ENCODE measurements around the gene KRT6C.
"Not testable (repeated sequence)": the region's sequence is repeated elsewhere in the genome, so short reads cannot be mapped to it uniquely, and the experiment has no call there.

The KRT6C gene

GRCh38 chr12:52455821-52456220 is 17.8 kb downstream of the KRT6C start:
- DNase-seq (ENCODE audit: low spot score), result no peak

- no peak for DNase-seq (ENCODE audit: low spot score)
These were observed 19.0 kb downstream of the KRT6C start for GRCh38 chr12:52454411-52455201.

GRCh38 chr12:52452101-52452500 is 21.5 kb downstream of the KRT6C start, which contains the start of gene KRT6B:
Gene KRT6B (minus strand): TSS chr12:52452146. CDS start chr12:52452078, 68 bp downstream.
- no peak for DNase-seq (ENCODE audit: low spot score)

GRCh38 chr12:52448228-52448627 is 25.4 kb downstream of the KRT6C start:
- no peak for DNase-seq (ENCODE audit: low spot score)

GRCh38 chr12:52447196-52447595 is 26.4 kb downstream of the KRT6C start:
- not testable (repeated sequence) for DNase-seq (ENCODE audit: low spot score)

- no peak for DNase-seq (ENCODE audit: low spot score)
These were observed 27.1 kb downstream of the KRT6C start for GRCh38 chr12:52446367-52447045.

GRCh38 chr12:52445876-52446275 is 27.7 kb downstream of the KRT6C start:
- DNase-seq (ENCODE audit: low spot score), result no peak

- DNase-seq (ENCODE audit: low spot score), result no peak
These were observed 28.7 kb downstream of the KRT6C start for GRCh38 chr12:52444647-52445595.

- DNase-seq (ENCODE audit: low spot score), result no peak
These were observed 29.6 kb downstream of the KRT6C start for GRCh38 chr12:52443966-52444365.

- DNase-seq (ENCODE audit: low spot score), result no peak
These were observed 31.0 kb downstream of the KRT6C start for GRCh38 chr12:52442600-52443061.

GRCh38 chr12:52441320-52441911 is 32.2 kb downstream of the KRT6C start:
- DNase-seq (ENCODE audit: low spot score), result no peak

- no peak for DNase-seq (ENCODE audit: low spot score)
These were observed 32.7 kb downstream of the KRT6C start for GRCh38 chr12:52440821-52441319.

GRCh38 chr12:52439845-52440244 is 33.8 kb downstream of the KRT6C start:
- DNase-seq (ENCODE audit: low spot score), result no peak

GRCh38 chr12:52439420-52439819 is 34.2 kb downstream of the KRT6C start:
- DNase-seq (ENCODE audit: low spot score), result no peak

- DNase-seq (ENCODE audit: low spot score), result no peak
These were observed 35.0 kb downstream of the KRT6C start for GRCh38 chr12:52438305-52439301.

GRCh38 chr12:52437508-52437907 is 36.1 kb downstream of the KRT6C start:
- DNase-seq (ENCODE audit: low spot score), result no peak

- no peak for DNase-seq (ENCODE audit: low spot score)
These were observed 36.7 kb downstream of the KRT6C start for GRCh38 chr12:52436828-52437474.

GRCh38 chr12:52436000-52436827 is 37.4 kb downstream of the KRT6C start:
- no peak for DNase-seq (ENCODE audit: low spot score)

- no peak for DNase-seq (ENCODE audit: low spot score)
These were observed 38.0 kb downstream of the KRT6C start for GRCh38 chr12:52435659-52435999.

All from Ammon's horn (tissue), 1 donor.